ENCODE results near the gene DCBLD2. TPM values are rescaled to one million over a fixed set of nuclear protein-coding genes. Genes with fewer than 3 reads are reported as not detected.

Gene DCBLD2
- total and polyA plus RNA-seq, 12 donors = 9.1 to 68.2 (median 40.9) TPM

- WGBS, 4 donors = 76 to 82% (median 79%) methylated on average over 2 of the region's 2 CpGs
- Histone ChIP-seq H3K4me1 (replicated peaks in 1 of 2) (peaks cover 0 to 11% of the 10 kb centered on the region in 2 donors), H3K27ac (no peak overlapping the region), H3K36me3 (replicated peaks in 1 of 2) (no peaks in the 10 kb centered on the region), H3K27me3 (no peaks in the 10 kb centered on the region), H3K9me3 (replicated peaks in 1 of 3) (no peaks in the 10 kb centered on the region), H3K4me3 (no peak overlapping the region)
- intact Hi-C loops (cut with DNase I) = no loop called here
- DNase-seq = no peak
- TF ChIP-seq, protein P1, sequence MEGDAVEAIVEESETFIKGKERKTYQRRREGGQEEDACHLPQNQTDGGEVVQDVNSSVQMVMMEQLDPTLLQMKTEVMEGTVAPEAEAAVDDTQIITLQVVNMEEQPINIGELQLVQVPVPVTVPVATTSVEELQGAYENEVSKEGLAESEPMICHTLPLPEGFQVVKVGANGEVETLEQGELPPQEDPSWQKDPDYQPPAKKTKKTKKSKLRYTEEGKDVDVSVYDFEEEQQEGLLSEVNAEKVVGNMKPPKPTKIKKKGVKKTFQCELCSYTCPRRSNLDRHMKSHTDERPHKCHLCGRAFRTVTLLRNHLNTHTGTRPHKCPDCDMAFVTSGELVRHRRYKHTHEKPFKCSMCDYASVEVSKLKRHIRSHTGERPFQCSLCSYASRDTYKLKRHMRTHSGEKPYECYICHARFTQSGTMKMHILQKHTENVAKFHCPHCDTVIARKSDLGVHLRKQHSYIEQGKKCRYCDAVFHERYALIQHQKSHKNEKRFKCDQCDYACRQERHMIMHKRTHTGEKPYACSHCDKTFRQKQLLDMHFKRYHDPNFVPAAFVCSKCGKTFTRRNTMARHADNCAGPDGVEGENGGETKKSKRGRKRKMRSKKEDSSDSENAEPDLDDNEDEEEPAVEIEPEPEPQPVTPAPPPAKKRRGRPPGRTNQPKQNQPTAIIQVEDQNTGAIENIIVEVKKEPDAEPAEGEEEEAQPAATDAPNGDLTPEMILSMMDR (IDR thresholded peaks at IDR 0.05) = no peak
- no peak for TF ChIP-seq POLR2A (IDR thresholded peaks at IDR 0.05)
These were observed 114.3 kb downstream of the DCBLD2 start for GRCh38 chr3:98787181-98787580.

GRCh38 chr3:98786364-98787006, 115.0 kb downstream of the DCBLD2 start:
- WGBS, 4 donors = 71 to 82% (median 78%) methylated on average over 4 of the region's 4 CpGs
- no peak overlapping the region for H3K27ac ChIP-seq
- intact Hi-C loops (cut with DNase I) = no loop called here

GRCh38 chr3:98784666-98785600, 116.6 kb downstream of the DCBLD2 start:
- peaks cover 0 to 11% of the 10 kb centered on the region in 2 donors for H3K4me1 ChIP-seq (replicated peaks in 1 of 2)
- no peak overlapping the region for H3K27ac ChIP-seq
- 58 to 70% (median 58%) methylated on average over 3 of the region's 3 CpGs for WGBS, 4 donors

More at GRCh38 chr3:98786364-98787006, 115.0 kb downstream of the DCBLD2 start:
- TF ChIP-seq, protein P1 (IDR thresholded peaks at IDR 0.05) = no peak
- no peak for TF ChIP-seq POLR2A (IDR thresholded peaks at IDR 0.05)
- Histone ChIP-seq H3K4me3 (no peak overlapping the region), H3K27me3 (no peaks in the 10 kb centered on the region), H3K36me3 (replicated peaks in 1 of 2) (no peaks in the 10 kb centered on the region), H3K9me3 (replicated peaks in 1 of 3) (no peaks in the 10 kb centered on the region), H3K4me1 (replicated peaks in 1 of 2) (peaks cover 0 to 11% of the 10 kb centered on the region in 2 donors)
- DNase-seq = no peak

GRCh38 chr3:98784042-98784441, 117.5 kb downstream of the DCBLD2 start:
- WGBS, 4 donors = 52 to 67% (median 61%) methylated on average over 5 of the region's 5 CpGs
- peaks cover 0 to 15% of the 10 kb centered on the region in 2 donors for H3K4me1 ChIP-seq (replicated peaks in 1 of 2)

More at GRCh38 chr3:98784666-98785600, 116.6 kb downstream of the DCBLD2 start:
- Histone ChIP-seq H3K9me3 (replicated peaks in 1 of 3) (no peaks in the 10 kb centered on the region), H3K4me3 (no peak overlapping the region), H3K27me3 (no peaks in the 10 kb centered on the region), H3K36me3 (replicated peaks in 1 of 2) (no peaks in the 10 kb centered on the region)
- TF ChIP-seq POLR2A (IDR thresholded peaks at IDR 0.05) = no peak
- TF ChIP-seq, protein P1 (IDR thresholded peaks at IDR 0.05) = no peak
- intact Hi-C loops (cut with DNase I) = no loop called here
- no peak for DNase-seq

More at GRCh38 chr3:98784042-98784441, 117.5 kb downstream of the DCBLD2 start:
- intact Hi-C loops (cut with DNase I) = no loop called here
- Histone ChIP-seq H3K36me3 (replicated peaks in 1 of 2) (no peaks in the 10 kb centered on the region), H3K27me3 (no peaks in the 10 kb centered on the region), H3K27ac (no peak overlapping the region), H3K4me3 (no peak overlapping the region), H3K9me3 (replicated peaks in 1 of 3) (no peaks in the 10 kb centered on the region)
- DNase-seq = no peak
- no peak for TF ChIP-seq POLR2A (IDR thresholded peaks at IDR 0.05)
- TF ChIP-seq, protein P1 (IDR thresholded peaks at IDR 0.05) = no peak
